Testis (tissue), 2 donors: Measurements from ENCODE around the gene ADARB1.

Experiments
- CTCF ChIP-seq, 3 experiments: fragments of 450-650 bp in 2 of 3; fragments of 200-600 bp in 1 of 3; sonication (generic) in 1 of 3; IDR thresholded peaks; one replicate each; pipeline ENCODE4 v1.5.1; 2016 to 2019; ENCODE audit warnings: antibody characterized with exemption in 3 of 3, mild to moderate bottlenecking in 2 of 3, moderate library complexity in 1 of 3
- POLR2A ChIP-seq: fragments of 450-650 bp; IDR thresholded peaks from one replicate; pipeline ENCODE4 v1.6.1; 2017; ENCODE audit warnings: antibody characterized with exemption, mild to moderate bottlenecking, moderate library complexity

GRCh38 chr21:45084121-45084520, 9.7 kb downstream of the ADARB1 start:
- TF ChIP-seq CTCF (IDR thresholded peaks at IDR 0.05): no peak
- no peak for TF ChIP-seq POLR2A
